HEK293T (cell line): ENCODE results near the gene R3HDM1.
"Not testable (repeated sequence)": the region's sequence is repeated elsewhere in the genome, so short reads cannot be mapped to it uniquely, and the experiment has no call there.

Experiments
- BHLHE40 ChIP-seq: fragments of 450-650 bp; IDR thresholded peaks from 2 replicates; pipeline ENCODE4 v1.6.1; 2016; ENCODE audit warnings: mild to moderate bottlenecking, moderate library complexity, borderline replicate concordance
- FOXM1 ChIP-seq: fragments of 450-650 bp; IDR thresholded peaks from 2 replicates; pipeline ENCODE4 v1.6.1; 2017; ENCODE audit warnings: mild to moderate bottlenecking, borderline replicate concordance
- NFRKB ChIP-seq: fragments of 450-650 bp; IDR thresholded peaks from 2 replicates; pipeline ENCODE4 v1.6.1; 2016; ENCODE audit warnings: mild to moderate bottlenecking, moderate library complexity
- SUZ12 ChIP-seq: fragments of 450-650 bp; IDR thresholded peaks from 2 replicates; pipeline ENCODE4 v1.6.1; 2016; ENCODE audit warnings: mild to moderate bottlenecking

- TF ChIP-seq FOXM1, SUZ12, BHLHE40, NFRKB: not testable (repeated sequence)
Observed at GRCh38 chr2:135498588-135498987, 32.7 kb upstream of the R3HDM1 start.
